GM13977 (cell line): ENCODE measurements around the gene MAGI2.

Experiments
- DNase-seq: peaks from one replicate; pipeline ENCODE4 v3.0.0; 2012; ENCODE audit warnings: low spot score
- in situ Hi-C: fragments of 300-500 bp; cut with MboI; formaldehyde crosslinking; loops from one replicate; pipeline ENCODE4 v1.12.0; 2022; ENCODE audit warnings: low sequenced_read_pairs, low pct_unique_long_range_greater_than_20kb, mixed read lengths, inconsistent platforms; ENCODE audit not compliant: unreplicated experiment
- TF ChIP-seq, protein P1 (sequence below): IDR thresholded peaks from 2 replicates; pipeline ENCODE4 v1.5.1; 2012; ENCODE audit warnings: mild to moderate bottlenecking, control low read depth; ENCODE audit not compliant: insufficient read depth; ENCODE audit errors: extremely low read depth, missing control alignments

Gene MAGI2

DNA sequence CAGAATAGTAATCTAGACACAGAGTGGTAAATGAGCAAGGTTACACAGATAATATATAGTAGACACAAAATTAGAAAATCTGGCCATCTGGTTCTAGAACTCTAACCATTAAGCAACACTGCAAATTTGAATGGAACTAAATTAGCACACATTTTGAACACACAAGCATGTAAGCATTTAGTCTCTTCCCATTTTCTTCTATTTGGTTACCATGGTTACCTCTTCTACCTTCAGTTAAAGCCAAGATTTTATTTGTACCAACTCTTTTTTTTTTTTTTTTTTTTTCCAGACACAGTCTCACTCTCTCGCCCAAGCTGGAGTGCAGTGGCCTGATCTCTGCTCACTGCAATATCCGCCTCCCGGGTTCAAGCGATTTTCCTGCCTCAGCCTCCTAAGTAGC lies 790.5 kb downstream of the MAGI2 start:
- in situ Hi-C loops = no loop called here
- TF ChIP-seq, protein P1, sequence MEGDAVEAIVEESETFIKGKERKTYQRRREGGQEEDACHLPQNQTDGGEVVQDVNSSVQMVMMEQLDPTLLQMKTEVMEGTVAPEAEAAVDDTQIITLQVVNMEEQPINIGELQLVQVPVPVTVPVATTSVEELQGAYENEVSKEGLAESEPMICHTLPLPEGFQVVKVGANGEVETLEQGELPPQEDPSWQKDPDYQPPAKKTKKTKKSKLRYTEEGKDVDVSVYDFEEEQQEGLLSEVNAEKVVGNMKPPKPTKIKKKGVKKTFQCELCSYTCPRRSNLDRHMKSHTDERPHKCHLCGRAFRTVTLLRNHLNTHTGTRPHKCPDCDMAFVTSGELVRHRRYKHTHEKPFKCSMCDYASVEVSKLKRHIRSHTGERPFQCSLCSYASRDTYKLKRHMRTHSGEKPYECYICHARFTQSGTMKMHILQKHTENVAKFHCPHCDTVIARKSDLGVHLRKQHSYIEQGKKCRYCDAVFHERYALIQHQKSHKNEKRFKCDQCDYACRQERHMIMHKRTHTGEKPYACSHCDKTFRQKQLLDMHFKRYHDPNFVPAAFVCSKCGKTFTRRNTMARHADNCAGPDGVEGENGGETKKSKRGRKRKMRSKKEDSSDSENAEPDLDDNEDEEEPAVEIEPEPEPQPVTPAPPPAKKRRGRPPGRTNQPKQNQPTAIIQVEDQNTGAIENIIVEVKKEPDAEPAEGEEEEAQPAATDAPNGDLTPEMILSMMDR = no peak
- DNase-seq = no peak

DNA sequence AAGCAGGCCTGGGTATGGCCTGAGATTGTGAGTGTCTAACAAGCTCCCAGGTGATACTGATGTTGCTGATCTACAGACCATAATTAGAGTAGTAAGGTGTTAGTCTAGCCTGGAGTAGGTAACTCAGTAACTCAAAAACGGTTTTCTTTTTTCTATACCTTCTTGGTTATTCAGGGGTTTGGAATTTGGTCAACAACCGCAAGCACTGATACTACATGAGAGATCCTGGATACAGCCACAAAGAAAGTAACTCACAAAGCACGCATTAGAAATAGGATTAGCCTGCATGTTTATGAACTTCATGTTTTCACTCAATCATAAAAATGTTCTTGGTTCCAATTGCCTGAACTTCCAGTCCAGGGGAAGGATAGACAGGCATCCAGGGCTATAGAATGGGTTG lies 803.5 kb downstream of the MAGI2 start:
- TF ChIP-seq, protein P1 = no peak
- in situ Hi-C loops = no loop called here
- DNase-seq = no peak

DNA sequence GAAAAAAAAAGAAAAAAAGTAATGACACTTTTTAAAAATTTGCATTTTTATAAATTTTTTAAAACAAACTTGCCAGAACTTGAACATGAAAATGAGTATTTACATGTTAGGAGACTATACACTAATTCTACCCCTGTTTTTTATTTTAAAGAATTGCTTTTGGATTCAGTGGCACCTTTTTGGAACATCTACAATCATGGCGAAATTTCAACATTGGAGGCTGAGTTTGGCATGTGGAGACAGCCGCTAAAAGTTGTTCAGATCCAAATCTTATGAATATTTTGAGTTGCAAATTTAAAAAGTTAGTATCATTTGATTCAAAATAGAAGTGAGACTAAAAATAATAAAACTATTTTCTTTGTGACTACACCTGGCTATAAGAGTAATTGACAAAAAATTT lies 804.2 kb downstream of the MAGI2 start:
- in situ Hi-C loops = no loop called here
- no peak for DNase-seq
- TF ChIP-seq, protein P1 = no peak

DNA sequence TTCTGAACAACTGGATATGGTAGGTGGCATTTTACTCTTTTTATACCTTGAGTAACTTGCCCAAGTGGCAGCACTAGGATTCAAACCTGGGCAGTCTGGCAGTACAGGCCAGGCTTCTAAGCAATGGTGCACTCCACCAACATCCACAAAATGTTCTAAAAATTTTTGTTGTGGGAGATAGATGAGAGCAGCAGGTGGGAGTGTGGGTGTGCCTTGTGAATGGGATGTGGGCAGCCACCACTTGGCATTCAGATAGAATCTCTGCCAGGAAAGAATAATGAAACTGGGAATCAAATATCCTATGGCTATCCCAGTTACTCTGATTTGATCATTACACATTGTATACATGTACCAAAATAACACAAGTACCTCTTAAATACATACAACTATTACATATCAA lies 810.7 kb downstream of the MAGI2 start:
- no peak for DNase-seq
- TF ChIP-seq, protein P1 = no peak
- in situ Hi-C loops = no loop called here

DNA sequence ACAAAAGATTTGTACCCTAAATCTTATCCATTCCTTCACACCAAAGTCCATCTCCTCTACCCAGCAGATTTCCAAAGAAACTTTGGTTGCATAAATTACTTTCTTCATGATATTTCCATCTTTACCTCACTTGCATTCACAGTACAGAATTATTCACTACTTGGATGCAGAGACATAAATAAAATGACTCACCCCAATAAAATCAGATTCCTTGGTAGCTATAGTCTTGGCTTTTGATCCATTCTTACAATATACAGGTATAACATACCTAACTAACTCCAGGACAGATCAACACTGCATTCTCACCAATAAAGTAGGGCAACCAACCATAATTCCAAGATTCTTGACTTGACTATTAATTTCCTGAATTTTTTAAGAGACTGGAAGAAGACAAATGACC lies 815.1 kb downstream of the MAGI2 start:
- DNase-seq = no peak
- TF ChIP-seq, protein P1 = no peak
- in situ Hi-C loops = no loop called here

DNA sequence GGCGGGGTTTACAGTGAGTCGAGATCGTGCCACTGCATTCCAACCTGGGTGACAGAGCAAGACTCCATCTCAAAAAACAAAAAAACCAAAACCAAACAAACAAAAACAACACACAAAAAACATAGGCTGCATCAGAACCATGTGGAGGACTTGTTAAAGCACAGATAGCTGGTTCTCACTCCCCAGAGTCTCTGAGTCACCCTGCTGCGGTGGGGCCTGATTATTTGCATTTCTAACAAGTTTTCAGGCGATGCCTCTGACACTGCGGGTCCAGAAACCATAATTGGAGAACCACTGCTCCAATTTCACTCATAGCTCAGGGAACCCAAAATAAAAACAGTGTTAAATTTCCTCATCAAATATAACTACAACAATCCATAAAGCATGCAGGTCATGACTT lies 816.7 kb downstream of the MAGI2 start:
- DNase-seq = no peak
- in situ Hi-C loops = no loop called here
- TF ChIP-seq, protein P1 = no peak

DNA sequence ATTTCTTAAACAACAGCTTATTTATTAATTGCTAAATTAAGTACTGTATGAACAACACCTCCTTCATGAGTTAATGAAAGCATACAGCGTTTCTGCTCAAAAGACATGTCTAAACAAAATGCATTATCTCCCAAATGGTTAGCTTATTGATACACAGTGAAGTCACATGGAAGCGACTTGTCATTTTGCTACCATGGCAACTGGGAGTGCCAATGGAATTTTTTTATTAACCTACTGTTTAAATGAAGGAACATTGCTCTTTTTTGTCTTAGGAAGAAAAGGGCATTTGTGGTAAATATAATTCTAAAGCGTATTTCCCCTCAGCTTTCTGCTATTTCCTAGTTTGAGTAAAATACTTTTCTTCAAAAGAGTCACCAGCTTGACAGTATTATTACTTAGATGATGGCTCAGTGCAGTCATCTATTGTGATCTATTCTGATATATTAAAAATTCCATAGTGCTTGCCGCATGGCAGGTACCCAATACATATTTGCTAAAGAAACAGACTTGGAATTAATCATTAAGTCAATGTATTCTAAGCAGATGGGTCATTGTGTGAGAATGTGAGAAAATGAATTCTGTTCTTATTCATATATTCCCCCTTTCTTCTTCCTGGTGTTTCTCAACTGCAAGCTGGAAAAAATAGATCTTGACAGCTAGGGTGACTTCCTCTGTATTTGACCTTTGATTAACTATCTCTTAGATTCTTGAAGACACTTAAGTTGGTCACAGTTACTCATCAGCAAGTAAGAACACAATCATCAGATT lies 818.3 kb downstream of the MAGI2 start:
- DNase-seq = no peak
- TF ChIP-seq, protein P1 = no peak
- in situ Hi-C loops = no loop called here
